ENCODE data around the gene HIPK2.
"Not testable (repeated sequence)": the region's sequence is repeated elsewhere in the genome, so short reads cannot be mapped to it uniquely, and the experiment has no call there.

Gene HIPK2

DNA sequence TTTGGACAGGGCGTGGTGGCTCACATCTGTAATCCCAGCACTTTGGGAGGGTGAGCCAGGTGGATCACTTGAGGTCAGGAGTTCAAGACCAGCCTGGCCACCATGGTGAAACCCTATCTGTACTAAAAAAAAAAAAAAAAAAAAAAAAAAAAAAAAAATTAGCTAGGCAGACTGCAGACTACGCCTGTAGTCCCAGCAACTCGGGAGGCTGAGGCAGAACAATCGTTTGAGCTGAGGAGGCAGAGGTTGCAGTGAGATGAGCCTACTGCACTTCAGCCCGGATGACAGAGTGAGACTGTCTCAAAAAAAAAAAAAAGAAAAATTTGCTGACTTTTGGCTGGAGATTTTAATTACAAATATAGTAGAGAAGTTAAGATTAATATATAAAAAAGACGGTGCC is 104.0 kb downstream of the HIPK2 start:
- DNase-seq (ENCODE audit: low spot score): no peak

GRCh38 chr7:139673230-139673629 is 104.6 kb downstream of the HIPK2 start:
- no peak for DNase-seq (ENCODE audit: low spot score)

- no peak for DNase-seq (ENCODE audit: low spot score)
Measured at GRCh38 chr7:139671967-139672366, 105.8 kb downstream of the HIPK2 start.

DNA sequence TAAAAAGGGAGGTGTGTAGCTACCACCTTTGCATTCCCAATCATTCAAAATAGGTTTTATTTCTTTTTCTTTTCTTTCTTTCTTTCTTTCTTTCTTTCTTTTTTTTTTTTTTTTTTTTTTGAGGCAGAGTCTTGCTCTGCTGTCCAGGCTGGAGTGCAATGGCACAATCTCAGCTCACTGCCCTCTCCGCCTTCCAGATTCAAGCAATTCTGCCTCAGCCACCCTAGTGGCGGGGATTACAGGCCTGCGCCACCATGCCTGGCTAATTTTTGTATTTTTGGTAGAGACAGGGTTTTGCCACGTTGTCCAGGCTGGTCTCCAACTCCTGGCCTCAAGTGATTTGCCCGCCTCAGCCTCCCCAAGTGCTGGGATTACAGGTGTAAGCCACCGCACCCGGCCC is 107.1 kb downstream of the HIPK2 start:
- not testable (repeated sequence) for DNase-seq (ENCODE audit: low spot score)

DNA sequence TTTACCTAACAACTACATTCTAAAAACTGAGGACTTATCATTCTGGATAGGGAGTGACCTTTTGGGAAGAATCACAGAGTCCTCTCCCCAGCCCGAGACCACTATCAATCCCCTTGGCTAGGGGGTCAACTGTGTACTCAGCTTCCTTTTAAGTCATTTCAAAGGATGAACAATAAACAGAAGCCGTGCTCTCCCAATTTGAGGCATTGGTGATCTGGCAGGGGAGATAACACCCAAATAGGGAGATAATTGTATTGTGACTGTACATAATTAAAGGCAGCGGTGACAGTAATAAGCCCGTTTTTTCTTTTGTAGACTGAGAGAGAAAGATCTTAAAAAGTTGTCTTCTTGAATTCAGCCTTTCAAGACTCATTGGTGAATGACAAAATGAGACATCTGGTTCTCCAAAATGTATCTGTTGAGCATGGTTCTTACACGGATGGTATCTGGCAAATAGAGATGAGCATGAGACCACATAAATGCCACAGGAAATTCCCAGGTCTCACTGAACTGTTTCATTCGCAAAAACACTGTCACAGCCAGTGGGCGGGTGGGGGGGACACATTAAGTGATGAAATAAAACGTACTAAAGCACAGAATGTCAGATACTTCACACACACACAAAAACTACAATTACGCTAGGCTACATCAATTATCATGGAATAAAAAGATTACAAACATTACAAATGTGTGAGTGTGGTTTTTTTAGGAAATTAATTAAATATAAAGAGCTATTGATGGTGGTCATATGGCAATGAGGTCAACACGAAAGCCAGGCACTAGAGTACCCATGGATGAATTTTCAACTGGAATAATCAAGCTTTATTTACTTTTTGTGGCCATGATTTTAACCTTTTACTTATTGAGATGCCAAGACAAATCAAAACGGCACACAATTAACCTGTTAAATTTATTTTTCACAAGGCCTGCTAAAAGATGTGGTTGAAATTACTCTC is 108.4 kb downstream of the HIPK2 start:
- no peak for DNase-seq (ENCODE audit: low spot score)

GRCh38 chr7:139667377-139667776 is 110.4 kb downstream of the HIPK2 start:
- no peak for DNase-seq (ENCODE audit: low spot score)

DNA sequence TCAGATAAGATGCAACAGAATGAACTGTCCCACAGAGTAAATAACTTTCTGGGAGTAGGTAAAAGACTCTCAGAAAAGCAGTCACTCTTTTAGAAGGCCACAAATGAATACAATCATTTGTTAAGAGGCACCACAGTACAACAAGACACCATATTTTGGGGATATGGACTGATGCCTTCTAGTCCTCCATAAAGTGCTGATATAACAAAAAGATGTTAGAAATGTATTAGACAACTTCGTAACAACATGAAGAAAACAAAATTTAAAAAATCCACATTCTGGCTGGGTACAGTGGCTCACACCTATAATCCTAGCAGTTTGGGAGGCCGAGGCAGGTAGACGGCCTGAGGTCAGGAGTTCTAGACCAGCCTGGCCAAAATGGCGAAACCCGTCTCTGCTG is 111.3 kb downstream of the HIPK2 start:
- no peak for DNase-seq (ENCODE audit: low spot score)

- no peak for DNase-seq (ENCODE audit: low spot score)
Measured at GRCh38 chr7:139664434-139664833, 113.4 kb downstream of the HIPK2 start.

DNA sequence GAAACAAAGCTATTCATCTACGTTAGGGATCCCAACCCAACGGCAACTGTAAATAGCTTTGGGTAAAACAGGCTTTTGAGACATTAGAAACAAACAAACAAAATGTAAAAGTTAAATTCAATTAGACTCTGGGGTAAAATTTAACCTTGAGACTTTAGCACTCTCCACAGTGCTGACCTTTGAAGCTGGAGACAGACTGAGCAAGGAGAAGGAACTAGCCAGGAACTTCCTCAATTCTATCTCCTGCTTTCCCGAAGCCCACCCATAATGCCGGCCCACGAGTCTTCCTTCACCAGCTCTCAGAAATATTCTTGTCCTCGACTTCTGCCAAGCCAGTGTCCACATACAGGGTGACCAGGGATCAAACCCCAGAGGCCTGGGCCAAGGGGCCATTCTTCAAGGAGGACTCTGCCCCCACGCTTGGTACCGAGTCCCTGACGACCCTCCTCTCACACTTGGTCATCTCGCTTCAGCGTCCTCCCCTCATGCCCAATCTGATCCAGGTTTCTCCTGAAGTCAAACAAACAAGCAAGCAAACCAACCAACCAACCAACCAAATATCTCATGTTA is 114.1 kb downstream of the HIPK2 start:
- DNase-seq (ENCODE audit: low spot score): no peak

DNA sequence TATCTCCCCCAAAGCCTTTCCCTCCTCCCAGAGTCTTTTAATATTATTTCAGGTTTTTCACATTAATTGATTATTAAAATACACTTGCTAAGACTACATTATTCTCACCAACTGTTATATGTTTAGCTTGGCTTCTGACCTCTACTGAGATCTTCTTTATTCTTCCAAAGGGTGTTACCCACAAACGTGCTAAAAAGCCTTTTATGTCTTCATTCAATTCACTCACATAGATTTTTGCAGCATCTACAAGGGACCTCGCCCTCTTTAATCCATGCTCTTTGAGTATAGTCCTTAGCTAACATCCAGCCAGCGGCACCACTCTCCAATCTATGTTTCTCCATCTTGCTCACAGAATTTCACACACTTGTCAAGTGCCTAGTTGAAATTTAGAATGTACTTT is 115.9 kb downstream of the HIPK2 start:
- no peak for DNase-seq (ENCODE audit: low spot score)

GRCh38 chr7:139661043-139661440 is 116.8 kb downstream of the HIPK2 start:
- DNase-seq (ENCODE audit: low spot score): no peak

DNA sequence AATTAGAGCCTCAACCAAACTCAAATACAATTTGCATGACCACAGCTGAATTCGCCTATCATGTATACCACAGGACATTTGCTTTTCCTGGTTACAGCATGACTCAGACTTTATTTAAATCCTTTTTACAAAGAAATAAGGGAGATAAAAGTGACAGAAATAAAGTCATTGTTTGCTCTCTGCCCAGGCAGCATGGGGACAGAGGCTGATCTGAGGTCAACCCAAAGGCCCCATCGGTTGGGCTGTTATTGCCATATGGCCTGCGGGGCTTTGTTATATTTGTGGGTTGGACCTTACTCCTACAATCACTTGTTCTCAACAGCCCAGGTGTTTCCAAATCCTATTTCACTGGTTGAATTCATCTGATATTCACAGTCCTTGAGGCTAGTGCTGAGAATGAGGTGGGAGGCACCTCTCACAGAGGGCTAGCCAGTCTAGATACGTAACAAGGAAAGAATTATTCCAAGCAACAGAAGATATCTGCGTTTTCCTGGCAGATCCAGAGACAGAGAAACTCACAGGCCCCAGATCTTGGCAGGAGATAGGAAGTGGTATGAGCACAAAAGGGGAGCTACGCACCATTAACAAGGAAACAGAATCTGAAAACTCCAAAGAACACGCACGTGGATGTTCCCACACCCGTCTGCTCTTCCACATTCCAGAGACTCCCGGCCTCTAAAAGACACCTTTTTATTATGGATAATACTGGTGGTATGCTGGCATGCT is 117.3 kb downstream of the HIPK2 start:
- no peak for DNase-seq (ENCODE audit: low spot score)

DNA sequence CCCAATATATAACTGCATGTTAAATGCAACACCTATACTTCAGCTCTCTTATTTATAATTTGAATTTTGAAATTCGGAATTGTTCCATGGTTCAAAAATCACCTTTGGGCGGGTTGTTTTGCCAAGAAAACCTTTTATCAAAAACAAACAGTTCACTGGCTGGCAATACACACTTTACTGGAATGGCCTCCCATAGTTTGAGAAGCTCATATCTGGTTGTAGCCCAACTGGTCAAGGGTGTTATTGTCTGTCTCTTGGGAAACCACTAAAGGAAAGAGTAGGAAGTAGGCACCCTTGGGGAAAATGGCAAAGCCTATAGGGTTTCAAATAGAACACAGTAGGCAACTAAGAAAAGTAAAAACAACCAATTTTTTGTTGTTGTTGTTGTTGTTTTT is 117.9 kb downstream of the HIPK2 start:
- no peak for DNase-seq (ENCODE audit: low spot score)

GRCh38 chr7:139658908-139659675 is 118.7 kb downstream of the HIPK2 start:
- no peak for DNase-seq (ENCODE audit: low spot score)

DNA sequence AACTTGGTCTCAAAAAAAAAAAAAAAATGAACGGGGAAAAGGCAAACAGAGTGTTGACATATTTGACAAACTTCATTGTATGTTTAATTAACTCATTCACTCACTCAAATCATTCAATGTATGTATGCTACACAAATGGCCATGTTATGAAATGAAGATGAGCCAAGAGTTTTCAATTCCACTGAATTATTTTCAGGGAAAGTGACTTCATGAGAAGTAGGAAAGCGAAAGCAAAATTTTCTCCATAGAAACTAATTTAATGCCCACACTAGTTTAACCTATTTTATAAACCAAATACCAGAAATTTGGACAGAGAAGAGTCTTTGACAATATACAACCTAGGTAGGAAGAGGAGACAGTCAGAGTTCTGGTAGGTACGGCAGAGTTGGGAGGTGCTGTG is 119.5 kb downstream of the HIPK2 start:
- DNase-seq (ENCODE audit: low spot score): no peak

- no peak for DNase-seq (ENCODE audit: low spot score)
Measured at GRCh38 chr7:139657725-139658124, 120.1 kb downstream of the HIPK2 start.

DNA sequence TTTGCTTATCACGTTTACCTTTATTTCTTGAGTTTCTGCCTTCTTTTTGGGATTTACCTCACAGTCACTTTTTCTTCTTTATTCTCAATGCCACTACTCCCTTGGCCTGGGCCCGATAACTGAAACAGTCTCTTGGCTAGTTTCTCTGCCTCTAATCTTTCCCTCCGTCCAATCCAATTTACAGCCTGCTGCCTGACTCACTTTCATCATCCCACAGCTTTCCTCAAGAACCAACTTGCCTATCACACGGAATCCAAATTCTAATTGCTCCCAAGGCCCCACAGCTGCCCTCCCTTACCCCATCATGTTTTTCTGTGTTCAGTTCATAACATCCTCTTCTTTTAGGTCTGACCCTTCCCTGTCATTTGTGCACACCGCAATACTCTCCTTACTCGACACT is 121.4 kb downstream of the HIPK2 start:
- no peak for DNase-seq (ENCODE audit: low spot score)

GRCh38 chr7:139655305-139655704 is 122.5 kb downstream of the HIPK2 start:
- no peak for DNase-seq (ENCODE audit: low spot score)

DNA sequence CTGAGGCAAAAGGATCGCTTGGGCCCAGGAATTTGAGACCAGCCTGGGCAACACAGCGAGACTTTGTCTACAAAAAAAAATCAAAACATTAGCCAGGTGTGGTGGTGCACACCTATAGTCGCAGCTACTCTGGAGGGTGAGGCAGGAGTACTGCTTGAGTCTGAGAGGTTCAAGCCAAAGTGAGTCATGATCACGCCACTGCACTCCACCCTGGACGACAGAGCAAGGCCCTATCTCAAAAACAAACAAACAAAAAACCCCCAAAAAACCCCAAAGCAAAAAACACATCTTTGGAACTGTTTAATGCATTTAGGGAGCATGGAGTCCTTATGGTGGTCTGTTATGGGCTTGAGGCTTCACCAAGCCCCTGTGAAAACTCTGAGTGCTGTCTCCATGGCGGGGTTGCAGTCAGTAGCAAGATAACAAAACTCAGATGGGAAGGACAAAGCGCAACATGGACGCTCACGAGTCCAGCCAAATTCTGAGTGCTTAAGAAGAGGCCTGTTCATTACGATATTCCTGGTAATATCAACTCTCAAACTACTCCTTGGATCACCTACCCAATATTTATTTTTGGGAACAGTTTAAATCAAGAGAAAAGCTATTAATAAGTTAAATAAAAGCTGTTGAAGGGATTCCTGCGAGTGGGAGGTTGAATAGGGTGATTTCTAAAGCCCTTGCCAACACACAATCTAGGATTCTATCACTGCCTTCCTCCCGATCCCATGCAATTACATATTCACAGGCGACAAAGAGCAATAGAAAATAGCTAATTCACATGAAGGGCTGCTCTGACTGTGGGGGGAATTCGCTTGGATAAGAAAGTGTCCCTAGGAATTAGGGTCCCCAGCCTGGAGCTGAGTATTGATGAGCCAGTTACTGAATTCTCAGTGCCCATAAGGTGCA is 123.3 kb downstream of the HIPK2 start:
- DNase-seq (ENCODE audit: low spot score): no peak

DNA sequence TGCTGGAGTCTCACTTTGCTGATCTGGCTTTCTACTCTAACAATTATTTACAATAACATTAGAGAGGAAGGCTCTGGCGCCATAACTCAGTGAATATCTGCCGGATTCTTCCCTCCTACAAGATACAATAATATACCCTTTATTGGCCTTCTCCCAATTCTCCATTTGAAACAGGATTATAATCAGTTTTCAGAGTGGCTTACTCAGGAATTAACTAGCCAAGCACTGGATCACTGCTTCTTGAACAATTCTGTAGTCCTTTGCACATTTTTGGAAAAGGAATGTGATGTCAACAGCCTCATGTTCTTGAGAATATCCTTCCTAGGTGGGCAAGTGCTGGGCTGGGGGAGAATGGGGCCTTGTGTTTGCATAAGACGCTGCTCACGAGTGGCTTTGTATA is 125.9 kb downstream of the HIPK2 start:
- no peak for DNase-seq (ENCODE audit: low spot score)

DNA sequence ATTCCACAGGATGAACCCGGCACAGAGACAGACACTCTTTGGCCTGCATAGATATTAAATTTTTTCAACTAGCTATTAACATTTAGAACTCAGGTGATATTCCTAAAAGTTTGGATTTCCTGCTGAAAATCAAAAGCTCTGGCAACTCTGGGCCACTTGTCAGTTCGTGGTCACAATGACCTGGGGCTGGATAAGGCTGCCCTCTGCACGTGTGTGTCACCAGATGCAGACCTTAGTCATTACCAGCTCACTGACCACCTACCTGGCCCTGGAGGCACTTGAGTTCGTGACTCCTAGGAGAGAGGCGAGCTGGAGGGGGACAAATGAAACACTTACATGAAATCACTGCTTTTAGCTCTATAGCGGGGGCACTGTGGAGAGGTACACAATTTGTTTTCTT is 126.5 kb downstream of the HIPK2 start:
- DNase-seq (ENCODE audit: low spot score): no peak

Measured in CD4-positive, alpha-beta T cell treated with Interleukin-6 at 100 ng/mL for 8 hours (primary cell).